Measurements from ENCODE around the gene NOC2L. TPM values are rescaled to one million over a fixed set of nuclear protein-coding genes. Genes with fewer than 3 reads are reported as not detected.

The NOC2L gene
- polyA plus RNA-seq, 2 of the 4 experiments (the other 2 are of a cell fraction) = 48.4 to 73.5 TPM

- POLR2A ChIA-PET = no interaction called here
- TF ChIP-seq SREBF2 (IDR thresholded peaks at IDR 0.05) = no peak
- TF ChIP-seq ZC3H11A (IDR thresholded peaks at IDR 0.05) = no peak
- no peak for TF ChIP-seq FOSL2 (IDR thresholded peaks at IDR 0.05)
- no peak for TF ChIP-seq FOSL2 (CRISPR knock-in tag; IDR thresholded peaks at IDR 0.05)
- H3K4me3 ChIP-seq = no peak overlapping the region
- DNase-seq (ENCODE audit: low read depth in 1 of 2, low spot score in 1 of 2) = no peak
- H3K27ac ChIP-seq = no peak overlapping the region
- no peak for FAIRE-seq
- CTCF ChIA-PET = interaction anchor here (0.8 to 6.9 kb wide), 3 partner anchors 10 to 27 kb away, joined by 3 to 84 read pairs (median 4); no protein-coding TSS in a partner anchor
- H3K4me2 ChIP-seq = no peak overlapping the region
- whole genome bisulfite sequencing (ENCODE audit: missing lambda C conversion rate) = 68% methylated on average over 15 of the region's 15 CpGs
- H3K4me1 ChIP-seq = peaks cover 17% of the 10 kb centered on the region; the same call in 2 of the 3 replicates
- ATAC-seq = no peak
- no peaks in the 10 kb centered on the region for H3K9me3 ChIP-seq
These were observed 27.5 kb downstream of the NOC2L start for GRCh38 chr1:931380-932172.

- Histone ChIP-seq H3K4me2 (no peak overlapping the region), H3K9me3 (no peaks in the 10 kb centered on the region), H3K4me3 (no peak overlapping the region), H3K4me1 (peaks cover 25% of the 10 kb centered on the region; the same call in 2 of the 3 replicates), H3K27ac (peak overlapping the region in 1 of 2 experiments; percentile 46; a peak in 1 of 6 replicates)
- CTCF ChIA-PET = interaction anchor here (0.7 to 6.9 kb wide), 4 partner anchors 11 to 35 kb away, joined by 3 to 84 read pairs (median 4); no protein-coding TSS in a partner anchor
- TF ChIP-seq POLR2A (IDR thresholded peaks at IDR 0.05; ENCODE audit: low read length) = no peak
- TF ChIP-seq HDAC2 (IDR thresholded peaks at IDR 0.05) = no peak
- TF ChIP-seq HEYL (CRISPR knock-in tag; IDR thresholded peaks at IDR 0.05) = no peak
- TF ChIP-seq SMC3 (IDR thresholded peaks at IDR 0.05) = no peak
- no peak for TF ChIP-seq EHF (CRISPR knock-in tag; IDR thresholded peaks at IDR 0.05)
- no peak for TF ChIP-seq PHF8 (IDR thresholded peaks at IDR 0.05; ENCODE audit: borderline replicate concordance, low read depth)
- no peak for TF ChIP-seq NFE2L2 (conservative IDR thresholded peaks at IDR 0.05; ENCODE audit: low read length)
- no peak for TF ChIP-seq EHMT2 (IDR thresholded peaks at IDR 0.05; ENCODE audit: low read depth)
- TF ChIP-seq, protein P1, sequence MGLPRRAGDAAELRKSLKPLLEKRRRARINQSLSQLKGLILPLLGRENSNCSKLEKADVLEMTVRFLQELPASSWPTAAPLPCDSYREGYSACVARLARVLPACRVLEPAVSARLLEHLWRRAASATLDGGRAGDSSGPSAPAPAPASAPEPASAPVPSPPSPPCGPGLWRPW (IDR thresholded peaks at IDR 0.05) = no peak
- TF ChIP-seq RNF2 (IDR thresholded peaks at IDR 0.05; ENCODE audit: borderline replicate concordance, low read depth) = no peak
- TF ChIP-seq ZSCAN20 (CRISPR knock-in tag; IDR thresholded peaks at IDR 0.05) = no peak
- TF ChIP-seq USF2 (IDR thresholded peaks at IDR 0.05) = no peak
- TF ChIP-seq, protein P2, sequence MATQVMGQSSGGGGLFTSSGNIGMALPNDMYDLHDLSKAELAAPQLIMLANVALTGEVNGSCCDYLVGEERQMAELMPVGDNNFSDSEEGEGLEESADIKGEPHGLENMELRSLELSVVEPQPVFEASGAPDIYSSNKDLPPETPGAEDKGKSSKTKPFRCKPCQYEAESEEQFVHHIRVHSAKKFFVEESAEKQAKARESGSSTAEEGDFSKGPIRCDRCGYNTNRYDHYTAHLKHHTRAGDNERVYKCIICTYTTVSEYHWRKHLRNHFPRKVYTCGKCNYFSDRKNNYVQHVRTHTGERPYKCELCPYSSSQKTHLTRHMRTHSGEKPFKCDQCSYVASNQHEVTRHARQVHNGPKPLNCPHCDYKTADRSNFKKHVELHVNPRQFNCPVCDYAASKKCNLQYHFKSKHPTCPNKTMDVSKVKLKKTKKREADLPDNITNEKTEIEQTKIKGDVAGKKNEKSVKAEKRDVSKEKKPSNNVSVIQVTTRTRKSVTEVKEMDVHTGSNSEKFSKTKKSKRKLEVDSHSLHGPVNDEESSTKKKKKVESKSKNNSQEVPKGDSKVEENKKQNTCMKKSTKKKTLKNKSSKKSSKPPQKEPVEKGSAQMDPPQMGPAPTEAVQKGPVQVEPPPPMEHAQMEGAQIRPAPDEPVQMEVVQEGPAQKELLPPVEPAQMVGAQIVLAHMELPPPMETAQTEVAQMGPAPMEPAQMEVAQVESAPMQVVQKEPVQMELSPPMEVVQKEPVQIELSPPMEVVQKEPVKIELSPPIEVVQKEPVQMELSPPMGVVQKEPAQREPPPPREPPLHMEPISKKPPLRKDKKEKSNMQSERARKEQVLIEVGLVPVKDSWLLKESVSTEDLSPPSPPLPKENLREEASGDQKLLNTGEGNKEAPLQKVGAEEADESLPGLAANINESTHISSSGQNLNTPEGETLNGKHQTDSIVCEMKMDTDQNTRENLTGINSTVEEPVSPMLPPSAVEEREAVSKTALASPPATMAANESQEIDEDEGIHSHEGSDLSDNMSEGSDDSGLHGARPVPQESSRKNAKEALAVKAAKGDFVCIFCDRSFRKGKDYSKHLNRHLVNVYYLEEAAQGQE (IDR thresholded peaks at IDR 0.05) = no peak
- no peak for TF ChIP-seq BCL3 (IDR thresholded peaks at IDR 0.05)
- TF ChIP-seq JUN (IDR thresholded peaks at IDR 0.05) = no peak
- WGBS (ENCODE audit: missing lambda C conversion rate) = 83% methylated on average over 7 of the region's 18 CpGs
- DNase-seq (ENCODE audit: low read depth in 1 of 2, low spot score in 1 of 2) (no peak), FAIRE-seq (no peak), ATAC-seq (no peak; a peak in 1 of 6 replicates)
- POLR2A ChIA-PET = interaction anchor here (0.9 kb wide), 1 partner anchor 10 kb away, joined by 3 read pairs; no protein-coding TSS in a partner anchor
These were observed 28.4 kb downstream of the NOC2L start for GRCh38 chr1:930633-931138.

All from A549 (cell line).